ENCODE measurements around the gene DHRS13.

Gene DHRS13

GRCh38 chr17:28929787-28930186 lies 26.9 kb upstream of the DHRS13 start:
- Histone ChIP-seq H3K36me3 (ENCODE audit: control insufficient read depth, insufficient read depth, low read length) (peaks cover 2% of the 10 kb centered on the region), H4K5ac (ENCODE audit: low read length) (no peak overlapping the region), H2BK15ac (replicated peaks; ENCODE audit: low read depth) (no peak overlapping the region), H2BK120ac (ENCODE audit: low read depth, low read length) (no peak overlapping the region), H3K4me1 (ENCODE audit: control insufficient read depth, low read depth, low read length) (no peaks in the 10 kb centered on the region), H3K27me3 (ENCODE audit: insufficient read depth, low read length, poor library complexity) (no peaks in the 10 kb centered on the region), H2AK5ac (ENCODE audit: low read length) (no peak overlapping the region), H3K9ac (ENCODE audit: low read length) (no peak overlapping the region), H4K8ac (ENCODE audit: low read depth, low read length) (no peak overlapping the region), H3K56ac (ENCODE audit: low read length) (no peak overlapping the region), H3K4ac (ENCODE audit: low read depth, low read length) (no peak overlapping the region), H3K4me3 (ENCODE audit: low read length) (no peak overlapping the region), H3K4me2 (ENCODE audit: low read length) (no peak overlapping the region), H3K23ac (ENCODE audit: low read length) (no peak overlapping the region), H3K18ac (ENCODE audit: low read length) (no peak overlapping the region), H3K79me1 (ENCODE audit: low read length) (peaks cover 41% of the 10 kb centered on the region), H2BK5ac (ENCODE audit: low read length) (no peak overlapping the region), H3K27ac (ENCODE audit: low read depth, low read length) (no peak overlapping the region), H3K79me2 (ENCODE audit: control insufficient read depth, insufficient read depth, low read length) (peaks cover 62% of the 10 kb centered on the region)
- no peak for DNase-seq
- no CpG with 5 or more reads among the region's 2 CpGs for WGBS (ENCODE audit: extremely low coverage, insufficient coverage, low lambda C conversion rate)

DNA sequence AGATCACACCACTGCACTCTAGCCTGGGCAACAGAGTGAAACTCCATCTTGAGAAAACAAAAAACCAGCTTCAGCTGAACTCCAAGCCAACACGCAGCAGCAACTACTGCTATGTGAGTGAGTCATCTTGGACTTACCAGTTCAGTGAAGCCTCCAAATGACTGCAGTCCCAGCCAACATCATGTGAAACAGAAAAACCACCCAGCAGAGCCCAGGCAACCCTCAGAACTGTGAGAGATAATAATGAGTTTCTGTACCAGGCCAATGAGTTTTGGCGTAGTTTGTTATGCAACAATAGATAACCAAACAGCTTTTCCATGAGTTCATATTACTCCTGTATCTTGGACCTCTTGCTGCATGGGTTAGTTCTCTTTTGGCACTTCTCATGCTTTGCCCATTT lies 25.2 kb upstream of the DHRS13 start:
- Histone ChIP-seq H3K4ac (ENCODE audit: low read depth, low read length) (no peak overlapping the region), H3K27ac (ENCODE audit: low read depth, low read length) (no peak overlapping the region), H3K79me2 (ENCODE audit: control insufficient read depth, insufficient read depth, low read length) (peaks cover 52% of the 10 kb centered on the region), H2BK120ac (ENCODE audit: low read depth, low read length) (no peak overlapping the region), H4K8ac (ENCODE audit: low read depth, low read length) (no peak overlapping the region), H2BK15ac (replicated peaks; ENCODE audit: low read depth) (no peak overlapping the region), H3K23ac (ENCODE audit: low read length) (no peak overlapping the region), H3K56ac (ENCODE audit: low read length) (no peak overlapping the region), H3K18ac (ENCODE audit: low read length) (no peak overlapping the region), H3K4me3 (ENCODE audit: low read length) (no peak overlapping the region), H2BK5ac (ENCODE audit: low read length) (no peak overlapping the region), H4K5ac (ENCODE audit: low read length) (no peak overlapping the region), H3K4me1 (ENCODE audit: control insufficient read depth, low read depth, low read length) (no peaks in the 10 kb centered on the region), H3K9ac (ENCODE audit: low read length) (no peak overlapping the region), H3K27me3 (ENCODE audit: insufficient read depth, low read length, poor library complexity) (no peaks in the 10 kb centered on the region), H3K4me2 (ENCODE audit: low read length) (no peak overlapping the region), H3K79me1 (ENCODE audit: low read length) (peaks cover 39% of the 10 kb centered on the region), H3K36me3 (ENCODE audit: control insufficient read depth, insufficient read depth, low read length) (peaks cover 7% of the 10 kb centered on the region), H2AK5ac (ENCODE audit: low read length) (no peak overlapping the region)
- no peak for DNase-seq
- WGBS (ENCODE audit: extremely low coverage, insufficient coverage, low lambda C conversion rate), result no CpG with 5 or more reads among the region's 2 CpGs

DNA sequence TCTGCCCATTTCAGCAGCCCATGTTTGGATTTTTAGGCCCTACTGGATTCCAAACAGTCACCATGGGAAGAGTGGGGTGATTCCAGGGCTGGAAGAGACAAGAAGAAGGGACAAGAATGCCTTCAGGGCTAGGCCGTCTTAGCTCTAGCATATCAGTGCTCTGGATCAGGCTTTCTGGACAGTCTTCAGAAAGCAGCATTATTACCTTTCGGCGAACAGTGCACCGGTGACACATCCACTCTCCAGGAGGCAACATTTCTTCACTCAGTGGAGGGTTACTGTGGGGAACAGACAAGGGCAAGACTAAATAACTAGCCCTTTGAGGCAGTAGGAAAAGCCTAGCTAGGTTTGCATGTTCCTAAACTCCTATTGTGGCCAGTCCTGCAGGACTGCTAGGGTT lies 23.9 kb upstream of the DHRS13 start:
- no CpG with 5 or more reads among the region's 4 CpGs for WGBS (ENCODE audit: extremely low coverage, insufficient coverage, low lambda C conversion rate)

GRCh38 chr17:28926366-28926765 lies 23.5 kb upstream of the DHRS13 start:
- H3K79me1 ChIP-seq (ENCODE audit: low read length), result peaks cover 35% of the 10 kb centered on the region
- H4K8ac ChIP-seq (ENCODE audit: low read depth, low read length), result no peak overlapping the region
- H4K5ac ChIP-seq (ENCODE audit: low read length), result no peak overlapping the region
- H3K9ac ChIP-seq (ENCODE audit: low read length), result no peak overlapping the region
- no peak overlapping the region for H3K56ac ChIP-seq (ENCODE audit: low read length)
- H2BK5ac ChIP-seq (ENCODE audit: low read length), result no peak overlapping the region
- peaks cover 12% of the 10 kb centered on the region for H3K36me3 ChIP-seq (ENCODE audit: control insufficient read depth, insufficient read depth, low read length)
- no peak overlapping the region for H3K23ac ChIP-seq (ENCODE audit: low read length)
- no peak overlapping the region for H3K4me2 ChIP-seq (ENCODE audit: low read length)
- no peak for DNase-seq
- peaks cover 38% of the 10 kb centered on the region for H3K79me2 ChIP-seq (ENCODE audit: control insufficient read depth, insufficient read depth, low read length)
- no peak overlapping the region for H3K27ac ChIP-seq (ENCODE audit: low read depth, low read length)
- no peak overlapping the region for H2BK15ac ChIP-seq (replicated peaks; ENCODE audit: low read depth)
- no peaks in the 10 kb centered on the region for H3K27me3 ChIP-seq (ENCODE audit: insufficient read depth, low read length, poor library complexity)
- H3K18ac ChIP-seq (ENCODE audit: low read length), result no peak overlapping the region
- H3K4me3 ChIP-seq (ENCODE audit: low read length), result no peak overlapping the region
- WGBS (ENCODE audit: extremely low coverage, insufficient coverage, low lambda C conversion rate), result no CpG with 5 or more reads among the region's 2 CpGs
- no peaks in the 10 kb centered on the region for H3K4me1 ChIP-seq (ENCODE audit: control insufficient read depth, low read depth, low read length)
- H2AK5ac ChIP-seq (ENCODE audit: low read length), result no peak overlapping the region
- no peak overlapping the region for H3K4ac ChIP-seq (ENCODE audit: low read depth, low read length)
- no peak overlapping the region for H2BK120ac ChIP-seq (ENCODE audit: low read depth, low read length)

More for the DNA sequence above, 23.9 kb upstream of the DHRS13 start:
- H3K4me3 ChIP-seq (ENCODE audit: low read length), result no peak overlapping the region
- DNase-seq, result no peak
- H3K27me3 ChIP-seq (ENCODE audit: insufficient read depth, low read length, poor library complexity), result no peaks in the 10 kb centered on the region
- H3K4me2 ChIP-seq (ENCODE audit: low read length), result no peak overlapping the region
- no peak overlapping the region for H3K23ac ChIP-seq (ENCODE audit: low read length)
- no peak overlapping the region for H3K27ac ChIP-seq (ENCODE audit: low read depth, low read length)
- peaks cover 9% of the 10 kb centered on the region for H3K36me3 ChIP-seq (ENCODE audit: control insufficient read depth, insufficient read depth, low read length)
- no peak overlapping the region for H3K56ac ChIP-seq (ENCODE audit: low read length)
- H3K79me2 ChIP-seq (ENCODE audit: control insufficient read depth, insufficient read depth, low read length), result peaks cover 40% of the 10 kb centered on the region
- H3K4me1 ChIP-seq (ENCODE audit: control insufficient read depth, low read depth, low read length), result no peaks in the 10 kb centered on the region
- no peak overlapping the region for H2BK15ac ChIP-seq (replicated peaks; ENCODE audit: low read depth)
- H2AK5ac ChIP-seq (ENCODE audit: low read length), result no peak overlapping the region
- H3K9ac ChIP-seq (ENCODE audit: low read length), result no peak overlapping the region
- H4K5ac ChIP-seq (ENCODE audit: low read length), result no peak overlapping the region
- H3K18ac ChIP-seq (ENCODE audit: low read length), result no peak overlapping the region
- no peak overlapping the region for H2BK5ac ChIP-seq (ENCODE audit: low read length)
- peaks cover 35% of the 10 kb centered on the region for H3K79me1 ChIP-seq (ENCODE audit: low read length)
- no peak overlapping the region for H3K4ac ChIP-seq (ENCODE audit: low read depth, low read length)
- no peak overlapping the region for H2BK120ac ChIP-seq (ENCODE audit: low read depth, low read length)
- no peak overlapping the region for H4K8ac ChIP-seq (ENCODE audit: low read depth, low read length)

GRCh38 chr17:28925912-28926365 lies 23.1 kb upstream of the DHRS13 start:
- Histone ChIP-seq H3K56ac (ENCODE audit: low read length) (no peak overlapping the region), H4K8ac (ENCODE audit: low read depth, low read length) (no peak overlapping the region), H3K36me3 (ENCODE audit: control insufficient read depth, insufficient read depth, low read length) (peaks cover 12% of the 10 kb centered on the region), H4K5ac (ENCODE audit: low read length) (no peak overlapping the region), H2BK5ac (ENCODE audit: low read length) (no peak overlapping the region), H3K9ac (ENCODE audit: low read length) (no peak overlapping the region), H3K4me2 (ENCODE audit: low read length) (no peak overlapping the region), H3K27ac (ENCODE audit: low read depth, low read length) (no peak overlapping the region), H3K79me2 (ENCODE audit: control insufficient read depth, insufficient read depth, low read length) (peaks cover 37% of the 10 kb centered on the region), H3K23ac (ENCODE audit: low read length) (no peak overlapping the region), H2AK5ac (ENCODE audit: low read length) (no peak overlapping the region), H3K18ac (ENCODE audit: low read length) (no peak overlapping the region), H2BK120ac (ENCODE audit: low read depth, low read length) (no peak overlapping the region), H3K27me3 (ENCODE audit: insufficient read depth, low read length, poor library complexity) (no peaks in the 10 kb centered on the region), H2BK15ac (replicated peaks; ENCODE audit: low read depth) (no peak overlapping the region), H3K4ac (ENCODE audit: low read depth, low read length) (no peak overlapping the region), H3K4me1 (ENCODE audit: control insufficient read depth, low read depth, low read length) (no peaks in the 10 kb centered on the region), H3K79me1 (ENCODE audit: low read length) (peaks cover 35% of the 10 kb centered on the region), H3K4me3 (ENCODE audit: low read length) (no peak overlapping the region)
- no CpG with 5 or more reads among the region's 2 CpGs for WGBS (ENCODE audit: extremely low coverage, insufficient coverage, low lambda C conversion rate)
- no peak for DNase-seq

DNA sequence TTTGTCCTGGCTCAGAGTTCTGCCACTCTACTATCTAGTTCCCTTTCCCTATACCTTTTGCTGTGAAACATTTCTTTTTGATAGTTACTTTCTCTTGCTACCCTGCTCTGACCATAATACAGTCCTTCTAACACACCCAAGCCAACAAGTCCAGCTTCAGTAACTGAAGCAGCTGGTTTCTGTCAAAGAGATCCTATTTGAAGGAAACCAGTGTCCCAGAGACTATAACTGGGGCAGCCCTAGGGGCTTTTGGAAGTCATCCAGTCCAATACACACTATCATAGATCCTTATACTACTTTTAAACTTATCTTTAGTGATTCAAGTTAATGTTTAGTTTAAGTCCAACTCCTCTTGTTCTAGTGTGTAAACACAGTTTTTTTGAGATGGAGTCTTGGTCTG lies 17.3 kb upstream of the DHRS13 start:
- H4K8ac ChIP-seq (ENCODE audit: low read depth, low read length), result no peak overlapping the region
- no peak overlapping the region for H2BK5ac ChIP-seq (ENCODE audit: low read length)
- H2BK15ac ChIP-seq (replicated peaks; ENCODE audit: low read depth), result no peak overlapping the region
- no peak for DNase-seq
- H3K9ac ChIP-seq (ENCODE audit: low read length), result no peak overlapping the region
- H3K27me3 ChIP-seq (ENCODE audit: insufficient read depth, low read length, poor library complexity), result no peaks in the 10 kb centered on the region
- H3K4ac ChIP-seq (ENCODE audit: low read depth, low read length), result no peak overlapping the region
- H3K4me2 ChIP-seq (ENCODE audit: low read length), result no peak overlapping the region
- no peak overlapping the region for H2AK5ac ChIP-seq (ENCODE audit: low read length)
- H3K4me1 ChIP-seq (ENCODE audit: control insufficient read depth, low read depth, low read length), result no peaks in the 10 kb centered on the region
- no peak overlapping the region for H3K23ac ChIP-seq (ENCODE audit: low read length)
- H3K27ac ChIP-seq (ENCODE audit: low read depth, low read length), result no peak overlapping the region
- no peaks in the 10 kb centered on the region for H3K79me2 ChIP-seq (ENCODE audit: control insufficient read depth, insufficient read depth, low read length)
- H3K79me1 ChIP-seq (ENCODE audit: low read length), result peaks cover 7% of the 10 kb centered on the region
- H2BK120ac ChIP-seq (ENCODE audit: low read depth, low read length), result no peak overlapping the region
- H3K18ac ChIP-seq (ENCODE audit: low read length), result no peak overlapping the region
- H4K5ac ChIP-seq (ENCODE audit: low read length), result no peak overlapping the region
- no peak overlapping the region for H3K56ac ChIP-seq (ENCODE audit: low read length)
- H3K36me3 ChIP-seq (ENCODE audit: control insufficient read depth, insufficient read depth, low read length), result peaks cover 34% of the 10 kb centered on the region
- no peak overlapping the region for H3K4me3 ChIP-seq (ENCODE audit: low read length)
